Activated gamma-delta T cell treated with Interleukin-2 at 50 U/mL for 16 hours (primary cell): ENCODE measurements around the gene AGAP1.

ENCODE experiments used
- DNase-seq: peaks from one replicate; pipeline ENCODE4 v3.0.0-alpha.2; 2020

Gene AGAP1

DNA sequence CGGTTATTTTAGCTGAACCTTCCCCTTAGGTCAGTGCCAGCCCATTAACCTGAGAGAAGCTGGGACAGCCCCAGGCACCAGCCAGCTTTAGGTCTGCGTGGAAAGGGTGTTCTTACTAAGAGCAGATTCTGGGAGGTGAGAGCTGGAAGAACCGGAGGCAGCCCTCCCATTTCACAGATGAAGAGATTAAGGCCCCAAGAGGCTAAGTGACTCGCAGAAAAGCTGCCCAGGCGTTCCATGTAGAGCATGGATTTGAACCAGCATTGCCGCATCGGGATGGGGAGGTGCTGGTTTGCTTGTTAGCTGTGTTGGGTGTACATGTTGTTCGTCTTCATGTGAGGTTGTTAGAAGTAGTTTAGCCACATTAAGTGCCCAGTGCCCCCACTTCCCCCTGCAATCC, 203.2 kb downstream of the AGAP1 start:
- DNase-seq, result no peak

DNA sequence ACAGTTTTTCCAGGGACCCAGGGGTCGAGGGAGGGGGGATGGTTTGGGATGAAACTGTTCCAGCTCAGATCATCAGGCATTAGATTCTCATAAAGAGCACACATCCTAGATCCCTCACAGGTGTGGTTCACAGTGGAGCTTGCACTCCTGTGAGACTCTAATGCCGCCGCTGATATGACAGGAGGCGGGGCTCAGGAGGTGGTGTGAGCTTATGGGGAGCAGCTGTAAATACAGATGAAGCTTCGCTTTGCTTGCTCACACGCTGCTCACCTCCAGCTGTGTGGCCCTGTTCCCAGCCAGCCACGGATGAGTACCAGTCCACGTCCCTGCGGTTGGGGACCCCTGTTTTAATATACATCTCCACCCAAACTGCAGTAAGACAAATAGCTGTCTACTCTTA, 204.2 kb downstream of the AGAP1 start:
- DNase-seq, result no peak

DNA sequence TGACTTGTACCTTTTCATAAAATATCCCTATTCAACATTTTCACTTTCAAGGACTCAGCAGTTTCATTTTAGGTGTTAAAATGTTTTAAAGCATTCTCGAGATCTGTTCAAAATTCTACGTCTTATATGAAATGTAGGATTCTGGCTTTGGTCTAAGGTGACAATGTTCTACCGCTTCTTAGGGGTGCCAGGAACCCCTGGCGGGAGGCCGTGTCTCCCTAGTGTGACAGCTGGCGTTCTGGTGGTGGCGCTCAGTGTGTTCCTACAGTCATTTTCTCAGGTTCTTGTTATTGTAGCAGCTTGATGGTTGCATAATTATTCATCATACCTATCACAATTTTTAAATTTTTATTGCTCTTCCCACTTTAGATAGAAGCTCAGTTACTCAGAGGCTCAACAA, 204.6 kb downstream of the AGAP1 start:
- DNase-seq, result no peak

- DNase-seq, result no peak
Observed at GRCh38 chr2:235699576-235699975, 205.7 kb downstream of the AGAP1 start.

GRCh38 chr2:235701206-235701981, 207.6 kb downstream of the AGAP1 start:
- DNase-seq, result no peak

DNA sequence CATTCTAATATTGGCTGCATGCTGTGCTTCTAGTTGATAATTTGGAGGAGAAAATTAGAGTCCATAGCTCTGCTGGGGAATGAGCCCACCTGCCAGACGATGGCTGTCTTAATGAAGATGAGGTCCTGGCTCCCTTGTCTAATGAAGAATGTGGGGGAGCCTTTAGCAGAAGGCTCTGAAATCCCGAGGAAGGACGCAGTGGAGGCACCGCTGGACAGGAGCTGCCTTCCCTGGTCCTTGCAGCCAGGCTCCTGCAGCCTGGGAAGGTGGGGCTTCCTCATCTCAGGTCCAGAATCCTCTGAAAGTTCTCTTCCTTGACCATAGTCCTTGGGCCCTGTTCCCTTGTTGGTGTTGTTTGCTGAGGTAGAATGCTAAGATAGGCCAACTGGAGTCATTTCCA, 208.3 kb downstream of the AGAP1 start:
- DNase-seq, result no peak

GRCh38 chr2:235703711-235704295, 210.0 kb downstream of the AGAP1 start:
- no peak for DNase-seq

GRCh38 chr2:235705296-235705695, 211.5 kb downstream of the AGAP1 start:
- DNase-seq, result no peak

DNA sequence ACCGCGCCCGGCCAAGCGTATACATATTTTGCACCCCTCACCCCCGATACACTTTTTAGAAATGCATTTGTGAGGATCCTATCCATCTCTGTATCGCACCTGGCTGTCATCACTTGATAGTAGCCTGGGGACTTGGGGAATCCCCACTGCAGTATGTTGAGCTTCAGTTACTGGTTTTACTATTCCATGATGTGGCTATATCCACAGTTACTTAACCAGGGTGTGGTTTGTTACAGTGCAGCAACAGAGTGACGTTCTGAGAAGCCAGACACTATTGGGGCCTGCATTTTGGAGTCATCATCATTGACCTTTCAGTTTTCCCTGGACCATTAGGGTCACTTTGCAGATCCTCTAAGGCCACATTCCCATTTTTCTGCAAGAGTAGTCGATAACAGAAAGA, 212.7 kb downstream of the AGAP1 start:
- no peak for DNase-seq

GRCh38 chr2:235707411-235708096, 213.7 kb downstream of the AGAP1 start:
- no peak for DNase-seq

GRCh38 chr2:235709124-235709813, 215.4 kb downstream of the AGAP1 start:
- DNase-seq, result no peak

DNA sequence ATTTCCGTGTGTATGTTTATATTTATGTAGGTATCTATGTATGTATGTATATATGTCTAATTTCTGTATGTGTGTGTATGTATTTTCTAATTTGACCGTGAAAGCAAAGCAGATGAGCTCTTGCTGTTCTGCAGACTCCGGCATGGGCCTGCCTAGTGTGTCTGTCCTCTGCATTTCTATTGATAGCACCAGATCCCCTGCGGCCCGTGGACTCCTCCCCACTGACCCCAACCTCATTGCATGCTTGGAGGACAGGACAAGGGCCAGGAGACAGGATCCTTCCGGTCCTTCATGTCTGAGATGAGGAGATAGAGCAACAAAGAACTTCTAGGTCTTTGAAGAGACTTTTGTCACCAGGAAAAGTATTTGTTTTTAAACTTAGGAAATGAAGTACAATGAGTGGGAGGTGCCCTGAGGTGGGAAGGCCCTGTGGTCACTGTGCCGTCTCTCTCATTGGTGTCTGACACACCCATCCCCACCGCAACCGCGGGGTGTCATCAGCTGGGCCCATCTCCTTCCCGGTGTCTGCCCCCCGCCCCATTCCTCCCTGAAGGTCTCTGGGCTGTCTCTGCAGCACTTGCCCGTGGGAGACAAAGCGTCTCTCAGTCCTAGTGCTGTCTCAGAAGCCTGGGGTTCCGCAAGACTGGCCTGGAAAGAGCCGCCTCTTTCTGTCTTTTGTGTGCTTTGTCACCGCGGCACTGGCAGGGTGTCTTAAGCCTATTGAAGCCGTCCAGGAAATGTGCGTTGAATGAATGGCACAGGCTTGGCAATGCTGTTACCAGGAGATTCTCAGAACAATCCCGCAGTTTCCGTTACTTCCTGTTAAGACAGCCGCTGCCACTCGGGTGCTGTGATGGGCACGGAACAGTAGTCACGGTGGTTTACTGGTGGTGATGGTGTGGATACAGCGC, 216.4 kb downstream of the AGAP1 start:
- DNase-seq, result no peak

GRCh38 chr2:235710933-235711332, 217.1 kb downstream of the AGAP1 start:
- DNase-seq, result no peak

GRCh38 chr2:235711527-235711926, 217.7 kb downstream of the AGAP1 start:
- DNase-seq, result no peak

GRCh38 chr2:235712176-235712575, 218.3 kb downstream of the AGAP1 start:
- no peak for DNase-seq

- no peak for DNase-seq
Observed at GRCh38 chr2:235713189-235713588, 219.3 kb downstream of the AGAP1 start.

GRCh38 chr2:235715601-235716000, 221.8 kb downstream of the AGAP1 start:
- no peak for DNase-seq

- no peak for DNase-seq
Observed at GRCh38 chr2:235716875-235717496, 223.1 kb downstream of the AGAP1 start.

- DNase-seq, result no peak
Observed at GRCh38 chr2:235719146-235719942, 225.5 kb downstream of the AGAP1 start.

GRCh38 chr2:235721625-235722024, 227.8 kb downstream of the AGAP1 start:
- no peak for DNase-seq

GRCh38 chr2:235722869-235723268, 229.0 kb downstream of the AGAP1 start:
- DNase-seq, result no peak
